Activated B cell treated with CpG ODN at 0.5 μM for 24 hours (primary cell): Measurements from ENCODE around the gene NRSN1. TPM values are rescaled to one million over a fixed set of nuclear protein-coding genes. Genes with fewer than 3 reads are reported as not detected.

Source experiments
- ATAC-seq: fragments of 200-7000 bp; cut with Tn5 transposase; one replicate; pipeline ENCODE4 v1.10.0; 2021; ENCODE audit warnings: low read depth, mild to moderate bottlenecking, moderate library complexity
- CTCF ChIA-PET: fragments of 350-600 bp; sonication (Branson Sonifier 250); formaldehyde crosslinking; loops from one replicate; lab custom pipeline; 2021; ENCODE audit warnings: antibody characterized with exemption; lab: Charles Lee
- POLR2A ChIA-PET: fragments of 350-600 bp; sonication (Branson Sonifier 250); formaldehyde crosslinking; loops from one replicate; lab custom pipeline; 2021; ENCODE audit warnings: antibody characterized with exemption; lab: Charles Lee
- DNase-seq: peaks from one replicate; pipeline ENCODE4 v3.0.0; 2022
- H3K27ac Mint-ChIP-seq: one replicate; pipeline ENCODE4 v1.8.0; 2020; ENCODE audit warnings: mixed read lengths
- H3K27me3 Mint-ChIP-seq: one replicate; pipeline ENCODE4 v1.8.0; 2021; ENCODE audit warnings: mixed read lengths
- H3K36me3 Mint-ChIP-seq: one replicate; pipeline ENCODE4 v1.8.0; 2021; ENCODE audit warnings: low read depth, mixed read lengths
- H3K4me1 Mint-ChIP-seq: one replicate; pipeline ENCODE4 v1.8.0; 2021; ENCODE audit warnings: mixed read lengths
- H3K4me3 Mint-ChIP-seq: one replicate; pipeline ENCODE4 v1.8.0; 2020; ENCODE audit warnings: mild to moderate bottlenecking, mixed read lengths
- H3K9me3 Mint-ChIP-seq: one replicate; pipeline ENCODE4 v1.8.0; 2020; ENCODE audit warnings: mixed read lengths
- intact Hi-C: fragments of 100-400 bp; cut with micrococcal nuclease; formaldehyde crosslinking; loops from one replicate; pipeline ENCODE4 v1.15.1; 2024
- total RNA-seq: library from RNA; stranded (reverse); gene quantifications from 2 replicates; pipeline ENCODE4 v1.2.3, GENCODE V29; 2022
- TF ChIP-seq, protein P1 (sequence below): fragments of 200-600 bp; IDR thresholded peaks from one replicate; pipeline ENCODE4 v1.8.0; 2022; ENCODE audit warnings: antibody characterized with exemption, mild to moderate bottlenecking

The NRSN1 gene
- total RNA-seq, 1 donor from 2014 or later, result not detected

DNA sequence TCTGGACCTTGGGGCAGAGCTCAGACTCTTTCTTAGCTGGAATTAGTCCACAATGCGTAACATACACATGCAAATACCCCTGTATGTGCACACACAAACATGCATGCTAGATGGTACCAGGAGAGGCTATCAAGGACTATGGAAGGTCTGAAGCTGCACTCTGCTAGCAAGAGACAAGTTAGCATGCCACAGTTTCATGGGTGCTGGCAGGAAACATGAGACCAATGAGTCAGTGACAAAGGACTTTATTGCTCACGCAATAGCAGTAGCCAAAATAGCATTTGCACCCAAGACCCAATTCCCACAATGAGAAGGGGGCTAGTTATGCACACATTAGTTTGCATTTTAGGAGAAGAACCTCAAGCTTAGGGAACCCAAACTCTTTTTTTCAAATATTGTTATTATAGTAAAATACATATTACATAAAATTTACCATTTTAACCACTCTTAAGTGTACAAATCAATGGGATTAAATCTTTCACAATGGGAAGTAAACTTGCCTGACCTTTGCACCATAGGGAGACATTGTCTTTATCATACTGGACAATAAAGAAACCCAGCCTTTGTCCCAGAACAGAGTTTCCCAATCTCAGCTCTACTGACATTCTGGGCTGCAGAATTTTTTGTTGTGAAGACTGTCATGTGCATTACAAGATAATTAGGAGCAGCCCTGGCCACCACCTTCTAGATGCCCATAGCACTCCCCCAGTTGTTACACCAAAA, 69.1 kb downstream of the NRSN1 start:
- intact Hi-C loops, result no loop called here
- DNase-seq (no peak), ATAC-seq (no peak)
- TF ChIP-seq, protein P1, sequence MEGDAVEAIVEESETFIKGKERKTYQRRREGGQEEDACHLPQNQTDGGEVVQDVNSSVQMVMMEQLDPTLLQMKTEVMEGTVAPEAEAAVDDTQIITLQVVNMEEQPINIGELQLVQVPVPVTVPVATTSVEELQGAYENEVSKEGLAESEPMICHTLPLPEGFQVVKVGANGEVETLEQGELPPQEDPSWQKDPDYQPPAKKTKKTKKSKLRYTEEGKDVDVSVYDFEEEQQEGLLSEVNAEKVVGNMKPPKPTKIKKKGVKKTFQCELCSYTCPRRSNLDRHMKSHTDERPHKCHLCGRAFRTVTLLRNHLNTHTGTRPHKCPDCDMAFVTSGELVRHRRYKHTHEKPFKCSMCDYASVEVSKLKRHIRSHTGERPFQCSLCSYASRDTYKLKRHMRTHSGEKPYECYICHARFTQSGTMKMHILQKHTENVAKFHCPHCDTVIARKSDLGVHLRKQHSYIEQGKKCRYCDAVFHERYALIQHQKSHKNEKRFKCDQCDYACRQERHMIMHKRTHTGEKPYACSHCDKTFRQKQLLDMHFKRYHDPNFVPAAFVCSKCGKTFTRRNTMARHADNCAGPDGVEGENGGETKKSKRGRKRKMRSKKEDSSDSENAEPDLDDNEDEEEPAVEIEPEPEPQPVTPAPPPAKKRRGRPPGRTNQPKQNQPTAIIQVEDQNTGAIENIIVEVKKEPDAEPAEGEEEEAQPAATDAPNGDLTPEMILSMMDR, result no peak
- Mint-ChIP-seq H3K36me3 (no peaks in the 10 kb centered on the region), H3K4me3 (no peak overlapping the region), H3K4me1 (no peaks in the 10 kb centered on the region), H3K9me3 (no peaks in the 10 kb centered on the region), H3K27ac (no peak overlapping the region), H3K27me3 (peaks cover 9% of the 10 kb centered on the region)
- ChIA-PET CTCF (no interaction called here), POLR2A (no interaction called here)

DNA sequence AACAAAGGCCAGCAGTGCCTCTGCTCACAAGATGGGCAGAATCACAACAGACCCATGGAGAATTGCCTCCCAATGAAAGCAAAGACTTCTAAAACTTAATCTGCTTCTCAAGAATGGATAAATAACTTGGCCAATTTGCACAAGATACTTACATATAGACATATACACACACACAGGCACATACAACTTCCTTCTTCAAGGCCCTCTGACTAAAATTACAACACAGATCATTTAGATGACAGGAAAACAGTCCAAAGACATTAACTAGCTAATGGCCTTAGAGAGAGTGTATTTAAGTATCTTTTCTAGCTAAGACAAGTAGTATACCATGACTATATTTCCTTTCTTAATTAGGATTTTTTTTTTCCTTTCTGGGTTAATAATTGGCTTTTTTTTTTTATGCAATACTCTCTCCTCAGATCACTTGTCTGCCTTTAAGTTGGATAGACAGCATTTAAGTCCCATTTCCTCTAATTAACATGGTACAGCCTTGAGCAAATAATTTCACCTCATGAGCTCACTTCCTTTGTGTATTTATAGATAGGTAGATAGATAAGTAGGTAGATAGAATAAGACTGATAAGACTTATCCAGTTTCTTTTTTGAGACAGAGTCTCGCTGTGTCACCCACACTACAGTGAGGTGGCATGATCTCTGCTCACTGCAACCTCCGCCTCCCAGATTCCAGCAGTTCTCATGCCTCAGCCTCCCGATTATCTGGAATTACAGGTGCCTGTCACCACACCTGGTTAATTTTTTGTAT, 70.0 kb downstream of the NRSN1 start:
- no peak for ATAC-seq
- CTCF ChIA-PET, result interaction anchor here (0.7 kb wide), 1 partner anchor 10 kb away, joined by 4 read pairs; no protein-coding TSS in a partner anchor

More for the DNA sequence above, 70.0 kb downstream of the NRSN1 start:
- TF ChIP-seq, protein P1, result no peak
- POLR2A ChIA-PET, result no interaction called here
- Mint-ChIP-seq H3K36me3 (no peaks in the 10 kb centered on the region), H3K9me3 (no peaks in the 10 kb centered on the region), H3K4me3 (no peak overlapping the region), H3K27me3 (peaks cover 10% of the 10 kb centered on the region), H3K27ac (no peak overlapping the region), H3K4me1 (no peaks in the 10 kb centered on the region)
- intact Hi-C loops, result no loop called here
- no peak for DNase-seq

Other genes with a start within 250 kb of the NRSN1 start
- gene DCDC2, start 231.8 kb downstream of the NRSN1 start, total RNA-seq, result not detected in 2 replicates